ENCODE results near the gene FAM168A. TPM values are rescaled to one million over a fixed set of nuclear protein-coding genes. Genes with fewer than 3 reads are reported as not detected.
A peak's percentile ranks its signal among the peaks of the same experiment; 100 is the strongest.

The FAM168A gene
- total RNA-seq, 1 experiment from 2014 or later, result 21.1 TPM

DNA sequence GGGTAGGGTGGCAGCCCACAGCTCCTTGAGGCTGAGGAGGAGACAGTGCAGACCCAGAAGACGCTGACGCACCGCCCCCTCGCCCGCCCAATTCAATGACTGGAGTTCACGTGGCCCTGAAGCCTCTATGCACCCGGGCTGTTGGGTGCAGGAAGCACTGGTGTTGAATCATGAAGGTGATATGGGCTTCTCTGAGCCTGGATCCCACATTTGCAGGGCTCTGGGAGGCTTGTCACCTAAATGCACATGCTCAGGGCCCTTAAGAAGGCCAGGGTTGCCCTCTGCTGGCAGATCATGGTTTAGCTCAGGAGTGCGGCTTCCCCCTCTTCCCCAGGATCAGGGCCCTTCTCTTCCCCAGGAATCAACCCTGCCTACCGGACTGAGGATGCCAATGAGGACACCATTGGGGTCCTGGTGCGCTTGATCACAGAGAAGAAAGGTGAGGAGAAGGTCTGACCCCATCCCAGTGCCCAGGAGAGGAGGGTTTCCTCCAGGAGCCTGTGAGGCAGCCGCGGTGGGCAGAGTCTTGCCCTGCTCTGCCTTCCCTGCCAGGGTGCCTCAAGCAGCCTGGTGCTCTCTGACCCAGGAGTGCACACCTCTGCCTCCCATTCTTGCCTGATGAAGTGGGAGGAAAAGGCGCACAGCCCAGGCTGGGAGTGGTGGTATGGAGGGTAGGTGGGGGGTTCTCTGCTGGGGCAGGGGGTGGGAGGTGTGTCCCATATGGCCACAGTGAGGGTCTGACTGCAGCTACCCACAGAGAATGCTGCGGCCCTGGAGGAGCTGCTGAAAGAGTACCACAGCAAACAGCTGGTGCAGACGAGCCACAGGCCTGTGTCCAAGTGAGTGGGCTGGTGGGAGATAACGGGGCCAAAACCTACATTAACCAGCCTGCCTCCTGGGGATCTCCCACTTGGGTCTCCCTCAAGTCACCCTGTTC lies 204.2 kb downstream of the FAM168A start:
- Mint-ChIP-seq H3K36me3 (ENCODE audit: insufficient read depth in 1 of 3, low read depth in 3 of 3) (peaks cover 0 to 3% (median 0%) of the 10 kb centered on the region in 3 experiments; a peak in 2 of 7 replicates), H3K27ac (no peak overlapping the region), H3K4me3 (no peak overlapping the region), H3K27me3 (ENCODE audit: low read depth) (peaks cover 2% of the 10 kb centered on the region), H3K4me1 (peaks cover 10% of the 10 kb centered on the region in 2 experiments), H3K9me3 (no peaks in the 10 kb centered on the region)
- H3K79me2 ChIP-seq (ENCODE audit: insufficient read depth, low read length), result no peaks in the 10 kb centered on the region
- no peak overlapping the region for H4K91ac ChIP-seq (ENCODE audit: insufficient read length, low read depth, low read length)
- H3K23ac ChIP-seq (ENCODE audit: insufficient read length, low read depth, low read length), result no peak overlapping the region
- H2BK120ac ChIP-seq (ENCODE audit: low read depth, low read length, poor library complexity, severe bottlenecking), result no peak overlapping the region
- H3K9me3 ChIP-seq (ENCODE audit: control insufficient read depth, low read depth, low read length), result no peaks in the 10 kb centered on the region
- H3K27me3 ChIP-seq (ENCODE audit: insufficient read depth, low read length), result no peaks in the 10 kb centered on the region
- no peak overlapping the region for H3K9ac ChIP-seq (ENCODE audit: extremely low read depth, insufficient read length, low read length)
- no peak overlapping the region for H2BK15ac ChIP-seq (ENCODE audit: low read depth, low read length)
- H4K5ac ChIP-seq (ENCODE audit: insufficient read length, low read depth, low read length), result no peak overlapping the region
- H3K23me2 ChIP-seq (ENCODE audit: insufficient read length, low read depth, low read length, poor library complexity, severe bottlenecking), result no peaks in the 10 kb centered on the region
- H2AFZ ChIP-seq (ENCODE audit: low read length), result no peak overlapping the region
- H2BK20ac ChIP-seq (ENCODE audit: low read depth, low read length, poor library complexity, severe bottlenecking), result no peak overlapping the region
- no peaks in the 10 kb centered on the region for H3K4me1 ChIP-seq (ENCODE audit: insufficient read depth, low read length)
- no CpG with 5 or more reads among the region's 16 CpGs for WGBS (ENCODE audit: extremely low coverage, insufficient read length, low lambda C conversion rate)
- no peak overlapping the region for H3K56ac ChIP-seq (ENCODE audit: insufficient read length, low read depth, low read length)
- TF ChIP-seq, protein P1, sequence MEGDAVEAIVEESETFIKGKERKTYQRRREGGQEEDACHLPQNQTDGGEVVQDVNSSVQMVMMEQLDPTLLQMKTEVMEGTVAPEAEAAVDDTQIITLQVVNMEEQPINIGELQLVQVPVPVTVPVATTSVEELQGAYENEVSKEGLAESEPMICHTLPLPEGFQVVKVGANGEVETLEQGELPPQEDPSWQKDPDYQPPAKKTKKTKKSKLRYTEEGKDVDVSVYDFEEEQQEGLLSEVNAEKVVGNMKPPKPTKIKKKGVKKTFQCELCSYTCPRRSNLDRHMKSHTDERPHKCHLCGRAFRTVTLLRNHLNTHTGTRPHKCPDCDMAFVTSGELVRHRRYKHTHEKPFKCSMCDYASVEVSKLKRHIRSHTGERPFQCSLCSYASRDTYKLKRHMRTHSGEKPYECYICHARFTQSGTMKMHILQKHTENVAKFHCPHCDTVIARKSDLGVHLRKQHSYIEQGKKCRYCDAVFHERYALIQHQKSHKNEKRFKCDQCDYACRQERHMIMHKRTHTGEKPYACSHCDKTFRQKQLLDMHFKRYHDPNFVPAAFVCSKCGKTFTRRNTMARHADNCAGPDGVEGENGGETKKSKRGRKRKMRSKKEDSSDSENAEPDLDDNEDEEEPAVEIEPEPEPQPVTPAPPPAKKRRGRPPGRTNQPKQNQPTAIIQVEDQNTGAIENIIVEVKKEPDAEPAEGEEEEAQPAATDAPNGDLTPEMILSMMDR (conservative IDR thresholded peaks at IDR 0.05), result peak; percentile 89
- no peak overlapping the region for H3K18ac ChIP-seq (ENCODE audit: insufficient read length, low read depth, low read length)
- H3K79me1 ChIP-seq (ENCODE audit: insufficient read depth, low read depth, low read length, poor library complexity, severe bottlenecking), result no peaks in the 10 kb centered on the region
- DNase-seq, result peak; percentile 86
- no peak overlapping the region for H3K27ac ChIP-seq (ENCODE audit: insufficient read length, low read depth, low read length)
- H4K20me1 ChIP-seq (ENCODE audit: control insufficient read depth, insufficient read depth, insufficient read length), result no peaks in the 10 kb centered on the region
- no peak overlapping the region for H3K4ac ChIP-seq (ENCODE audit: low read depth, low read length)
- no peak overlapping the region for H2BK5ac ChIP-seq (ENCODE audit: insufficient read length, low read length)
- H3T11ph ChIP-seq (ENCODE audit: low read length), result no peak overlapping the region
- H3K4me2 ChIP-seq (ENCODE audit: insufficient read depth, insufficient read length, low read length), result no peak overlapping the region
- H3K14ac ChIP-seq (ENCODE audit: insufficient read depth, low read length), result no peak overlapping the region
- H2AK5ac ChIP-seq (ENCODE audit: insufficient read length, low read length), result no peak overlapping the region
- no peak overlapping the region for H4K8ac ChIP-seq (replicated peaks; ENCODE audit: insufficient read length, low read depth, low read length)
- H2BK12ac ChIP-seq (ENCODE audit: insufficient read length, low read depth, low read length), result no peak overlapping the region
